AG20443 (cell line): ENCODE measurements around the gene MED4.

Experiments used
- DNase-seq: peaks from one replicate; pipeline ENCODE4 v3.0.0; 2012; ENCODE audit warnings: low spot score, mixed read lengths

MED4 gene

GRCh38 chr13:48037346-48038173, 57.3 kb downstream of the MED4 start, which contains the start of gene NUDT15:
Gene NUDT15 (plus strand): TSS chr13:48037726. CDS start chr13:48037747, 21 bp downstream.
- DNase-seq = peak; percentile 99

- DNase-seq = no peak
Measured at GRCh38 chr13:48029859-48030258, 65.0 kb downstream of the MED4 start.

GRCh38 chr13:48028066-48028465, 66.8 kb downstream of the MED4 start:
- no peak for DNase-seq
